ENCODE data around the gene MYH16. TPM values are rescaled to one million over a fixed set of nuclear protein-coding genes. Genes with fewer than 3 reads are reported as not detected.
"Not testable (repeated sequence)": the region's sequence is repeated elsewhere in the genome, so short reads cannot be mapped to it uniquely, and the experiment has no call there.

Gene MYH16
- total RNA-seq, 2 experiments from 2014 or later, result not detected

- Histone ChIP-seq H3K4me1 (ENCODE audit: insufficient read depth, low read length, poor library complexity, severe bottlenecking) (no peaks in the 10 kb centered on the region), H3K9me2 (ENCODE audit: insufficient read depth, low read length) (no peaks in the 10 kb centered on the region), H3K4me2 (ENCODE audit: low read length) (no peak overlapping the region), H4K20me1 (ENCODE audit: insufficient read depth, low read length) (no peaks in the 10 kb centered on the region), H3K4me3 (ENCODE audit: low read depth, low read length, poor library complexity, severe bottlenecking) (no peak overlapping the region), H3K27ac (ENCODE audit: low read depth, low read length, poor library complexity, severe bottlenecking) (no peak overlapping the region), H3K36me3 (ENCODE audit: insufficient read depth, low read length) (peaks cover 76% of the 10 kb centered on the region), H3K9me3 (ENCODE audit: low read length) (no peaks in the 10 kb centered on the region), H2AFZ (ENCODE audit: low read length) (no peak overlapping the region), H3K79me2 (ENCODE audit: insufficient read depth, low read depth, low read length) (no peaks in the 10 kb centered on the region)
- no TSS peak for BruUV-seq (replicated peaks)
- DNase-seq (ENCODE audit: low spot score), result no peak
- TF ChIP-seq CTCF (conservative IDR thresholded peaks at IDR 0.05; ENCODE audit: low read length) (no peak), EZH2phosphoT487 (IDR thresholded peaks at IDR 0.05; ENCODE audit: borderline replicate concordance, low read depth, low read length) (no peak)
- intact Hi-C loops (cut with micrococcal nuclease; ENCODE audit: unreplicated experiment), result no loop called here
- ChIA-PET CTCF (ENCODE audit: unreplicated experiment) (no interaction called here), POLR2A (interaction anchor here (0.6 to 1.0 kb wide), 2 partner anchors 9 to 62 kb away, joined by 3 read pairs; no protein-coding TSS in a partner anchor)
Observed at GRCh38 chr7:99352247-99352646, 79.6 kb downstream of the MYH16 start.

GRCh38 chr7:99355098-99355497 lies 82.5 kb downstream of the MYH16 start:
- Histone ChIP-seq H3K9me3 (ENCODE audit: low read length) (no peaks in the 10 kb centered on the region), H3K27ac (ENCODE audit: low read depth, low read length, poor library complexity, severe bottlenecking) (no peak overlapping the region), H3K4me3 (ENCODE audit: low read depth, low read length, poor library complexity, severe bottlenecking) (no peak overlapping the region), H3K9me2 (ENCODE audit: insufficient read depth, low read length) (no peaks in the 10 kb centered on the region), H3K4me1 (ENCODE audit: insufficient read depth, low read length, poor library complexity, severe bottlenecking) (no peaks in the 10 kb centered on the region), H3K36me3 (ENCODE audit: insufficient read depth, low read length) (peaks cover 78% of the 10 kb centered on the region), H2AFZ (ENCODE audit: low read length) (no peak overlapping the region), H4K20me1 (ENCODE audit: insufficient read depth, low read length) (no peaks in the 10 kb centered on the region), H3K79me2 (ENCODE audit: insufficient read depth, low read depth, low read length) (no peaks in the 10 kb centered on the region), H3K4me2 (ENCODE audit: low read length) (no peak overlapping the region)
- DNase-seq (ENCODE audit: low spot score), result no peak
- ChIA-PET CTCF (ENCODE audit: unreplicated experiment) (no interaction called here), POLR2A (interaction anchor here (0.7 kb wide), 1 partner anchor 10 kb away, joined by 7 read pairs; no protein-coding TSS in a partner anchor)
- intact Hi-C loops (cut with micrococcal nuclease; ENCODE audit: unreplicated experiment), result no loop called here
- no TSS peak for BruUV-seq (replicated peaks)
- TF ChIP-seq EZH2phosphoT487 (IDR thresholded peaks at IDR 0.05; ENCODE audit: borderline replicate concordance, low read depth, low read length) (no peak), CTCF (conservative IDR thresholded peaks at IDR 0.05; ENCODE audit: low read length) (no peak)

GRCh38 chr7:99357701-99358490 lies 85.3 kb downstream of the MYH16 start:
- TF ChIP-seq CTCF (conservative IDR thresholded peaks at IDR 0.05; ENCODE audit: low read length) (no peak), EZH2phosphoT487 (IDR thresholded peaks at IDR 0.05; ENCODE audit: borderline replicate concordance, low read depth, low read length) (no peak)
- CTCF ChIA-PET (ENCODE audit: unreplicated experiment), result no interaction called here
- Histone ChIP-seq H3K79me2 (ENCODE audit: insufficient read depth, low read depth, low read length) (no peaks in the 10 kb centered on the region), H3K9me3 (ENCODE audit: low read length) (no peaks in the 10 kb centered on the region), H3K4me1 (ENCODE audit: insufficient read depth, low read length, poor library complexity, severe bottlenecking) (no peaks in the 10 kb centered on the region), H2AFZ (ENCODE audit: low read length) (no peak overlapping the region), H3K4me2 (ENCODE audit: low read length) (no peak overlapping the region), H3K27ac (ENCODE audit: low read depth, low read length, poor library complexity, severe bottlenecking) (no peak overlapping the region), H3K9me2 (ENCODE audit: insufficient read depth, low read length) (no peaks in the 10 kb centered on the region), H3K36me3 (ENCODE audit: insufficient read depth, low read length) (peaks cover 76% of the 10 kb centered on the region), H4K20me1 (ENCODE audit: insufficient read depth, low read length) (no peaks in the 10 kb centered on the region), H3K4me3 (ENCODE audit: low read depth, low read length, poor library complexity, severe bottlenecking) (no peak overlapping the region)
- BruUV-seq (replicated peaks), result no TSS peak
- POLR2A ChIA-PET, result interaction anchor here (0.5 to 1.1 kb wide), 4 partner anchors 25 to 478 kb away, joined by 3 to 5 read pairs (median 4); no protein-coding TSS in a partner anchor
- intact Hi-C loops (cut with micrococcal nuclease; ENCODE audit: unreplicated experiment), result no loop called here
- DNase-seq (ENCODE audit: low spot score), result no peak

GRCh38 chr7:99358521-99358920 lies 85.9 kb downstream of the MYH16 start:
- H4K20me1 ChIP-seq (ENCODE audit: insufficient read depth, low read length); intact Hi-C loops (cut with micrococcal nuclease; ENCODE audit: unreplicated experiment); DNase-seq (ENCODE audit: low spot score); H3K9me3 ChIP-seq (ENCODE audit: low read length); H3K4me3 ChIP-seq (ENCODE audit: low read depth, low read length, poor library complexity, severe bottlenecking); H3K9me2 ChIP-seq (ENCODE audit: insufficient read depth, low read length); BruUV-seq (replicated peaks); H2AFZ ChIP-seq (ENCODE audit: low read length); H3K4me2 ChIP-seq (ENCODE audit: low read length); CTCF ChIA-PET (ENCODE audit: unreplicated experiment); H3K27ac ChIP-seq (ENCODE audit: low read depth, low read length, poor library complexity, severe bottlenecking); H3K4me1 ChIP-seq (ENCODE audit: insufficient read depth, low read length, poor library complexity, severe bottlenecking); H3K79me2 ChIP-seq (ENCODE audit: insufficient read depth, low read depth, low read length): not testable (repeated sequence)
- H3K36me3 ChIP-seq (ENCODE audit: insufficient read depth, low read length), result peaks cover 81% of the 10 kb centered on the region
- POLR2A ChIA-PET, result interaction anchor here (0.7 to 1.1 kb wide), 3 partner anchors 26 to 479 kb away, joined by 3 to 5 read pairs (median 4); no protein-coding TSS in a partner anchor
